ENCODE data around the gene C1orf216. TPM values are rescaled to one million over a fixed set of nuclear protein-coding genes. Genes with fewer than 3 reads are reported as not detected.
"Not testable (repeated sequence)": the region's sequence is repeated elsewhere in the genome, so short reads cannot be mapped to it uniquely, and the experiment has no call there.

Gene C1orf216
- total RNA-seq, 1 donor from 2014 or later = 14.3 TPM

GRCh38 chr1:35708952-35709351 is 9.7 kb downstream of the C1orf216 start:
- no peak overlapping the region for H3K4me3 ChIP-seq
- intact Hi-C loops (cut with DNase I) = no loop called here

GRCh38 chr1:35708441-35708921 is 10.2 kb downstream of the C1orf216 start:
- Histone ChIP-seq H3K4me3 (peak overlapping the region; percentile 50), H3K27ac (no peak overlapping the region), H3K4me1 (no peaks in the 10 kb centered on the region), H3K36me3 (no peaks in the 10 kb centered on the region), H3K9me3 (no peaks in the 10 kb centered on the region), H3K27me3 (ENCODE audit: low read depth) (peaks cover 34% of the 10 kb centered on the region)
- intact Hi-C loops (cut with DNase I) = no loop called here
- ATAC-seq = peak; percentile 14 to 18
- no peak for TF ChIP-seq CTCF (IDR thresholded peaks at IDR 0.05)
- no peak for DNase-seq

More at GRCh38 chr1:35708952-35709351, 9.7 kb downstream of the C1orf216 start:
- Histone ChIP-seq H3K27me3 (ENCODE audit: low read depth) (peaks cover 29% of the 10 kb centered on the region), H3K36me3 (peaks cover 1% of the 10 kb centered on the region), H3K27ac (no peak overlapping the region), H3K9me3 (no peaks in the 10 kb centered on the region), H3K4me1 (no peaks in the 10 kb centered on the region)
- no peak for TF ChIP-seq CTCF (IDR thresholded peaks at IDR 0.05)
- DNase-seq (no peak), ATAC-seq (no peak)

- no peak for TF ChIP-seq CTCF (IDR thresholded peaks at IDR 0.05)
- Histone ChIP-seq H3K9me3 (no peaks in the 10 kb centered on the region), H3K27ac (no peak overlapping the region), H3K4me1 (no peaks in the 10 kb centered on the region), H3K4me3 (peak overlapping the region; percentile 50), H3K27me3 (ENCODE audit: low read depth) (peaks cover 38% of the 10 kb centered on the region), H3K36me3 (no peaks in the 10 kb centered on the region)
- DNase-seq (no peak), ATAC-seq (peak; percentile 66 to 67)
- intact Hi-C loops (cut with DNase I) = no loop called here
Observed at GRCh38 chr1:35707601-35708440, 10.9 kb downstream of the C1orf216 start.

- no peak for DNase-seq
- intact Hi-C loops (cut with DNase I) = no loop called here
- no peaks in the 10 kb centered on the region for H3K9me3 ChIP-seq
- no peaks in the 10 kb centered on the region for H3K36me3 ChIP-seq
- H3K4me3 ChIP-seq = peak overlapping the region; percentile 50
- peak; percentile 28 to 51 for ATAC-seq
- H3K4me1 ChIP-seq = no peaks in the 10 kb centered on the region
- no peak overlapping the region for H3K27ac ChIP-seq
- peaks cover 46% of the 10 kb centered on the region for H3K27me3 ChIP-seq (ENCODE audit: low read depth)
- no peak for TF ChIP-seq CTCF (IDR thresholded peaks at IDR 0.05)
Observed at GRCh38 chr1:35706846-35707600, 11.7 kb downstream of the C1orf216 start.

- peaks cover 68% of the 10 kb centered on the region for H3K27me3 ChIP-seq (ENCODE audit: low read depth)
- TF ChIP-seq CTCF (IDR thresholded peaks at IDR 0.05) = no peak
- no peak overlapping the region for H3K4me3 ChIP-seq
- no peaks in the 10 kb centered on the region for H3K36me3 ChIP-seq
- intact Hi-C loops (cut with DNase I) = no loop called here
- H3K4me1 ChIP-seq = no peaks in the 10 kb centered on the region
- no peaks in the 10 kb centered on the region for H3K9me3 ChIP-seq
- H3K27ac ChIP-seq = no peak overlapping the region
- DNase-seq (no peak), ATAC-seq (no peak)
Observed at GRCh38 chr1:35702508-35702907, 16.2 kb downstream of the C1orf216 start.

- intact Hi-C loops (cut with DNase I) = not testable (repeated sequence)
- peaks cover 66% of the 10 kb centered on the region for H3K27me3 ChIP-seq (ENCODE audit: low read depth)
Observed at GRCh38 chr1:35699152-35699551, 19.5 kb downstream of the C1orf216 start.

More at GRCh38 chr1:35699152-35699551, 19.5 kb downstream of the C1orf216 start:
- H3K27ac ChIP-seq, H3K9me3 ChIP-seq, DNase-seq, H3K36me3 ChIP-seq, ATAC-seq, H3K4me3 ChIP-seq, H3K4me1 ChIP-seq: not testable (repeated sequence)
